Memory B cell (primary cell): ENCODE data around the gene ETV7.
"Not testable (repeated sequence)": the region's sequence is repeated elsewhere in the genome, so short reads cannot be mapped to it uniquely, and the experiment has no call there.

Experiments
- ATAC-seq: fragments of 150-1000 bp; cut with Tn5 transposase; 2 replicates; pipeline ENCODE4 v1.10.0; 2021; ENCODE audit warnings: low read depth, mild to moderate bottlenecking, moderate library complexity
- DNase-seq, 2 donors: peaks; one replicate each; pipeline ENCODE4 v3.0.0; 2022; ENCODE audit warnings: low spot score in 2 of 2
- H3K27ac Mint-ChIP-seq: one replicate; pipeline ENCODE4 v1.8.0; 2022; ENCODE audit warnings: mild to moderate bottlenecking, moderate library complexity, mixed read lengths
- H3K27me3 Mint-ChIP-seq: one replicate; pipeline ENCODE4 v1.8.0; 2022; ENCODE audit warnings: mixed read lengths
- H3K36me3 Mint-ChIP-seq: one replicate; pipeline ENCODE4 v1.8.0; 2022; ENCODE audit warnings: mild to moderate bottlenecking, mixed read lengths
- H3K4me1 Mint-ChIP-seq: one replicate; pipeline ENCODE4 v1.8.0; 2022; ENCODE audit warnings: mixed read lengths
- H3K4me3 Mint-ChIP-seq: one replicate; pipeline ENCODE4 v1.8.0; 2022; ENCODE audit warnings: mild to moderate bottlenecking, moderate library complexity, mixed read lengths
- H3K9me3 Mint-ChIP-seq: one replicate; pipeline ENCODE4 v1.8.0; 2022; ENCODE audit warnings: mixed read lengths

The ETV7 gene

DNA sequence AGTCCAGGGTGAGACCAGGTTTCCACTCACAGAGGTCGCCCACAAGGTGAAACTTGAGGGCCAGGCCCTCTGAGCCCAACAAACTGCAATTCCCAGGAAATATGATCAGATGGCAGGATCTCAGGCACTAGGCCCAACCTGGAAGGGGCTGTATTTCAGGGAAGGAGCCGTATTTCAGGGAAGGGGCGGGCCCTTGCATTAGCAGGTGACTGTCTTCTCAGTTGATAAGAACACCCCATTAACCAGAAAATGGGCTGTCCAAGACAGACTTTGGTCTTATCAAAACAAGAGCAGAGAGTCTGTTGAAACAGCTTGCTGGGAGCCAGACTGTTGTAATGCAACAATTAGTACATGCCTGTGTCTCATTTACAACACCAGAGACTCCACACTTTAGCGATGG is 39.8 kb downstream of the ETV7 start:
- H3K27ac Mint-ChIP-seq, result no peak overlapping the region
- H3K4me3 Mint-ChIP-seq, result no peak overlapping the region
- H3K4me1 Mint-ChIP-seq, result peaks cover 5% of the 10 kb centered on the region
- no peak for DNase-seq
- H3K27me3 Mint-ChIP-seq, result no peaks in the 10 kb centered on the region
- H3K9me3 Mint-ChIP-seq, result no peaks in the 10 kb centered on the region
- ATAC-seq, result no peak
- no peaks in the 10 kb centered on the region for H3K36me3 Mint-ChIP-seq

DNA sequence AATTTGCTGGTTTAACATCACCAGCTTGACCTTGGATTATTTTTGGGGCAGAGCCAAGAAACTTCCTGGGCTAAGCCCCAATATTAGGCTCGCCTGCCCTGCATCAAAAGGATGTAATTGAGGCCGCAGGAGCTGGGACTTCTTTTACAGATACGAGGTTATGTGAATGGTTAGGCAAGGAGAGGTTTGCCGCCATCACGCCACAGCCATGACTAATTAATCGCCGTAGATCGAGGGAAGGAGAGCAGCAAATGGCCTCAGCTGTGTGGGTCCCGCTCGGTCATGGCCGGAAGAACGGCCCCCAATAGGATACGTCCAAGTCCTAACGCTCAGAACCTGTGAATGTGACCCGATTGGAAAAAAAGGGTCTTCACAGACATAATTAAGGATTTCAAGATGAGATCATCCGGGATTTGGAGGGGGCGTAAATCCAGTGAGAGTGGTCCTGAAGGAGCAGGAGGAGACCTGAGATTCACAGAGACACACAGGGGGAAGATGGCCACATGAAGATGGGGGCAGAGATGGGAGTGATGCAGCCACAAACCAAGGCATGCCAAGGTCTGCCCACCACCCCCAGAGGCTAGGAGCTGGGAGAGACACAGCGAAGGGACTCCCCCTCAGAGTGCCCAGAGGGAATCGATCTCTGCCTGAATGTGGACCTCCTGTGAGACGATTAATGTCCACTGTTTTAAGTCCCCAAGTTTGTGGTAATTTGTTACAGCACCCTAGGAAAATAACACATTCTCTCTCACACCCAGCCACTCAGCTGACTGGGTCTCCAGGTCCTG is 40.8 kb downstream of the ETV7 start:
- Mint-ChIP-seq H3K27me3 (peaks cover 2% of the 10 kb centered on the region), H3K4me1 (peaks cover 5% of the 10 kb centered on the region), H3K9me3 (no peaks in the 10 kb centered on the region), H3K4me3 (no peak overlapping the region), H3K36me3 (no peaks in the 10 kb centered on the region), H3K27ac (no peak overlapping the region)
- no peak for DNase-seq
- ATAC-seq, result no peak

DNA sequence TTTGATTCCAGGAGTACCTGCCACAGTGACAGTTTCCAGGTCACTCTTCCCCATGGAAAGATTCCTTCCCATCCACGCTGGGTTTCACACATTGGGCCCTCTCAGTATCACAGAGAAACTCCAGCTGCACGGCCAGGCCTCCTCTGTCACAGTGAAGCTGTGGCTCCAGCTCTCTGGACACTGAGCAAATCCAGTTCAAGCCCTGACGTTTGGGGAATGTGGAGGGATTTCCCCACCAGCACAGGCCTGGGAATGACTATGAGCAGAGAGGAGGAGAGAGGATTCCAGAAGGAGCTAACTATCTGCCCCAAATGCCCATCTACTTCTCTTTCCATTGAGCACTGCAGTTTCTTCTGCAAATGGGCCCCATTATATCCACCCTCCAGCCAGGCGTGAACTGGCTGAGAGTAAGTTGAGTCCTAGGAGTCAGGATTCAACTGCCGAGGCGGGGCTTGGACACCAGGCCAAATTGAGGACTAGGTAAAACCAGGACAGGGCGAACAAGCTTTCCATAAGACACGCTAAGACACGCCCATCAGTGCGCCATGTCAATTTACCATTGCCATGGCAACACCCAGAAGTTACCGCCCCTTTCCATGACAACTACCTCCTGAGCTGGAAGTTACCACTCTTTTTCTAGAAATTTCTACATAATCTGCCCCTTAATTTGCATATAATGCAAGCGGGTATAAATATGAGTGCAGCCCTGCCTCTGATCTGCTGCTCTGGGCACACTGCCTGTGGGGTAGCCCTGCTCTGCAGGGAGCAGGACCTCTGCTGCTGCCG is 41.6 kb downstream of the ETV7 start:
- no peak overlapping the region for H3K4me3 Mint-ChIP-seq
- no peaks in the 10 kb centered on the region for H3K9me3 Mint-ChIP-seq
- DNase-seq, result no peak
- no peaks in the 10 kb centered on the region for H3K36me3 Mint-ChIP-seq
- H3K27ac Mint-ChIP-seq, result no peak overlapping the region
- no peak for ATAC-seq
- peaks cover 2% of the 10 kb centered on the region for H3K27me3 Mint-ChIP-seq
- H3K4me1 Mint-ChIP-seq, result peaks cover 6% of the 10 kb centered on the region

DNA sequence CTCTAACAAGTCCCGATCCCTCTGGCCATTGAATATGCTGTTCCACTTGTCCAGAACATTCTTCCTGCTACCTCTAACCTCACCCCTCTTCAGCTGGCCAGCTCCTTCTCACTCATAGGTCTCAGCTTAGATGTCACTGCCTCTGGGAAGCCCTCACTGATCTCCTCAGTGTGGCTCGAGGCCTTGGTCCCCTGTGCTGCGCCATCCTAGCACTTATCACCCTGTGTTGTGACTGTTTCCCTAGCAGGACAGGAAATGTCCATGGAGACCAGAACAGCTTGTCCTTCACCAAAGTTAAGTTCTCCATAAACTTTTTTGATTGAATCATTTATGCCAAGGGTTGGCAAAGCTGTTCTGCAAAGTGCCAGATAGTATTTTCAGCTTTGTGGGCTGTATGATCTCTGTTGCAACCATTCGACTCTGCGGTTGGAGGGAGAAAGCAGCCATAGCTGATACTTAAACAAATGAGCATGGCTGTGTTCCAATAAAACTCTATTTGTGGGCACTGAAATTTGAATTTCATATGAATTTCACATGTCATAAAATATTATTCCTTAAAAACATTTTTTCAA is 44.3 kb downstream of the ETV7 start:
- H3K36me3 Mint-ChIP-seq, result no peaks in the 10 kb centered on the region
- peaks cover 2% of the 10 kb centered on the region for H3K27me3 Mint-ChIP-seq
- ATAC-seq (no peak), DNase-seq (no peak)
- peaks cover 4% of the 10 kb centered on the region for H3K4me1 Mint-ChIP-seq
- H3K27ac Mint-ChIP-seq, result no peak overlapping the region
- no peak overlapping the region for H3K4me3 Mint-ChIP-seq
- H3K9me3 Mint-ChIP-seq, result no peaks in the 10 kb centered on the region

DNA sequence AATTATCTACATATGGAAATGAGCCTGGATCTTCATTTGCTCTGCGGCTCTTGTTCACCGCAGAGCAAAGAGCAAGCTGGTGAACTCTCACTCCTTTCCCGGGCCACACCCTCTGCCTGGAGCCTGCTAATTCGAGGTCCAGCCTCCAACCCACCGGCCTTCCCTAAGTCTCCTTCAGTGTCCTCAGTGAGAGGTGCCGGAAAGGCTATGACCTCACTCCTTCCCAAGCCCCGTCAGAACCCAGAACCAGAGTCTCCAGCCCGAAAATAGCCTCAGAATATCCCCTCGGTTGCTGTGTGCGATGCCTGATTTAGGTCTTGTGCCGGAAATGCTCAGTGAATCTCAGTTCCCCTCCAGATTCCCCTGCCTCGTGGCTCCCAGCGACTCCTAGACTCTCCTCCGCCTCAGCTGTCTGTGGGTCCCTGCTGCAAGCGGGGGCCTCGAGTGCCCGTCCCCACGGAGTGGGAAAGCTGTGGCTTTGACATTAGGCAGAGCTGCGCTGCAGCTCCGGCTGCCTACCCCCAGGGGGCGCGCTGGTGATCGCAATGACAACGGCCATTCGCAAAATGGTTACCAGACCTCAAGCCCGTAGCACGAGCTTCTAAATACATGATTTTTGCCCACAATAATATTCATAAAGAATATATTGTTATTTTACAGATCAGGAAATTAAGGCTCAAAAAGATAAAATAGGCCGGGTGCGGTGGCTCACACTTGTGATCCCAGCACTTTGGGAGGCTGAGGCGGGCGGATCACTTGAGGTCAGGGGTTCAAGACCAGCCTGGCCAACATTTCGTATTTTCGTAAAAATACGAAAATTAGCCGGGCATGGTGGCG is 46.6 kb downstream of the ETV7 start:
- ATAC-seq (peak; percentile 62), DNase-seq (peak; percentile 69 to 79)
- Mint-ChIP-seq H3K4me1 (peaks cover 9% of the 10 kb centered on the region), H3K27me3 (peaks cover 4% of the 10 kb centered on the region), H3K36me3 (no peaks in the 10 kb centered on the region), H3K27ac (peak overlapping the region; percentile 2), H3K9me3 (no peaks in the 10 kb centered on the region), H3K4me3 (peak overlapping the region; percentile 77)

DNA sequence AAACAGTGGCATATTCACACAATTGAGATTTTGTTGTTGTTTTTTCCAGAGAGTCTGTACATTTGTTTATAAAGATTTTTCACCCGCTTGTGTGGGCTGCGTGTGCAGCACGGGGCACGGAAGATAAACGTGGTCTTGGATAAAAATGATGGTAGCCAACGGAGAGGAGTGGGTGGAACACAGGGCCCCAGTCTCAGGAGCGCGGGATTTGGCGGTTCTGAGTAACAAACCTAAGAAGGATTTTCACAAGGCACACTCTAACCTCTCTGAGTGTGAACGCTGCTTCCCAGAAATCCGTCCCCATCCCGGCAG is 47.2 kb downstream of the ETV7 start:
- ATAC-seq (no peak), DNase-seq (no peak)
- H3K9me3 Mint-ChIP-seq, result no peaks in the 10 kb centered on the region
- H3K4me3 Mint-ChIP-seq, result no peak overlapping the region
- H3K27ac Mint-ChIP-seq, result no peak overlapping the region
- peaks cover 9% of the 10 kb centered on the region for H3K4me1 Mint-ChIP-seq
- peaks cover 8% of the 10 kb centered on the region for H3K27me3 Mint-ChIP-seq
- H3K36me3 Mint-ChIP-seq, result no peaks in the 10 kb centered on the region

DNA sequence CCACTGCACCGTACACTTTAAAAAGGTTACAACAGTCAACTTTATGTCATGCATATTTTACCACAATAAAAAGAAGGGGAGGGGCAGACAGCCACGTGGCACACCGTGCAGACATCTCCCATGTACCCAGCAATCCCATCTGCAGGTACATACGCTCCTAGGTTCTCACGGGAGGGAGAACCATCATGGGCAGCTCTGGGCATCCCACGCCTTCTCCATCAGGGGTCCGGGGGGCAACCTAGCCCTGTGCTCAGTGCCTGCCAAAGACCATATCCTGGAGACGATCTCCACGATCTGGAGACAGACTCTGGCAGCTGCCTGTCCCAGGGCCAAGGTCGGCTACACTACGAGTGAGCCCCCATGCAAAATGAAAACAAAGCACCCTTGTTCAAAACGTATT is 48.3 kb downstream of the ETV7 start:
- DNase-seq (no peak), ATAC-seq (no peak)
- Mint-ChIP-seq H3K9me3 (no peaks in the 10 kb centered on the region), H3K4me3 (no peak overlapping the region), H3K36me3 (no peaks in the 10 kb centered on the region), H3K4me1 (peaks cover 17% of the 10 kb centered on the region), H3K27me3 (peaks cover 17% of the 10 kb centered on the region), H3K27ac (no peak overlapping the region)

DNA sequence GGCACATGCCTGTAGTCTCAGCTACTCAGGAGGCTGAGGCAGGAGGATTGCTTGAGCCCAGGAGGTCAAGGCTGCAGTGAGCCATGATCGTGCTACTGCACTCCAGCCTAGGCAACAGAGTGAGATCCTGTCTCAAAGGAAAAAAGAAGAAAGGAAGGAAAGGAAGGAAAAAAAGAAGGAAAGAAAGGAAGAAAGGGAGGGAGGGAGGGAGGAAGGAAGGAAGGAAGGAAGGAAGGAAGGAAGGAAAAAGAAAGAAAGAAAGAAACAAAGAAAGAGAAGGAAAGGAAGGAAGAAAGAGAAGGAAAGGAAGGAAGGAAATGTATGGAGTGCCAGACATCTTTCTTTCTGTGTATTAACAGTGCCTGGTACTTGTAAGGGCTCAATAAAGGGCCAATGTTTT is 49.2 kb downstream of the ETV7 start:
- H3K36me3 Mint-ChIP-seq, H3K4me3 Mint-ChIP-seq, DNase-seq, H3K9me3 Mint-ChIP-seq, ATAC-seq, H3K27ac Mint-ChIP-seq: not testable (repeated sequence)
- peaks cover 17% of the 10 kb centered on the region for H3K4me1 Mint-ChIP-seq
- H3K27me3 Mint-ChIP-seq, result peaks cover 17% of the 10 kb centered on the region

DNA sequence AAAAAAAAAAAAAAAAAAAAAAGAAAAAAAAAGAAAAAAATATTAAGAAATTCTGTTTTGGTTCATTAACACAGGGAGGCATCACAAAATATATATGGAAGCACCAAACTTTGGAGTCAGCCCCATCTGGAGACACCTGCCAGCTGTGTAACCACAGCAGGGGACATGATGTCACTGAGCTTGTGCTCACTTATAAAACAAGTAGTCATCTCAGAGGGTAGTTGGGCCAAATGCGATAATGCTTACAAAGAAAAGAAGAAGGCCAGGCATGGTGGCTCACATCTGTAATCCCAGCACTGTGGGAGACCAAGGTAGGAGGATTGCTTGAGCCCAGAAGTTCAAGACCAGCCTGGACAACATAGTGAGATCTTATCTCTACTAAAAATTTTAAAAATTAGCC is 49.7 kb downstream of the ETV7 start:
- Mint-ChIP-seq H3K27me3 (peaks cover 17% of the 10 kb centered on the region), H3K4me3 (no peak overlapping the region), H3K4me1 (peaks cover 17% of the 10 kb centered on the region), H3K36me3 (no peaks in the 10 kb centered on the region), H3K9me3 (no peaks in the 10 kb centered on the region), H3K27ac (no peak overlapping the region)
- ATAC-seq, result no peak
- no peak for DNase-seq

DNA sequence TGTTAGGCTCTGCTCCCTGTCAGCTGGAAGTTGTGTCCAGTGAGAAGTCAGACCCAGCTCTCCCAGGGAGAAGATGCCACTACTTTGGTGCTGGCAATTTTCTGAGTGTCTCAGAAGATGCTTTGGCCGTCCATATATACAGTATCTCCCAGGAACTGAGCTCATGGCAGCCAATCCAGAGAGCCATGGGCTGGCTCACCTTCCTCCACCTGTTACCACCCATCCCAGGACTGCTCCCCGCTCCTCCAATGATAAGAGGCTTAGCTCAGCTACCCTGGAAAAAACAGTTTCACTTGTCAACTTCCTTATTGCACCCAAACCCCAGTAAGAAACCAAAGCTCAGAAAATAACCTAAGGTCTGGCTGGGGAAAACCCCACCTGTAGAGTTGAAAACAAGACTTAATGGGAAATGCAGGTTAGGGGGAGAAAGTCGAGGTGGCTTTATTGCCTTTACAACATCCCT is 50.7 kb downstream of the ETV7 start, which contains the start of gene BNIP5:
TSS of gene BNIP5 (minus strand) at position 110 of the 463 bp plus-strand sequence. CDS start 6,198 bp downstream, outside the sequence.
- no peaks in the 10 kb centered on the region for H3K36me3 Mint-ChIP-seq
- H3K4me1 Mint-ChIP-seq, result peaks cover 17% of the 10 kb centered on the region
- H3K4me3 Mint-ChIP-seq, result peak within 1 kb of the TSS; percentile 37
- peak within 1 kb of the TSS; percentile 62 for H3K27ac Mint-ChIP-seq
- ATAC-seq (peak; percentile 81), DNase-seq (peak in 1 of 2 donors; percentile 33)
- H3K9me3 Mint-ChIP-seq, result no peaks in the 10 kb centered on the region
- peaks cover 18% of the 10 kb centered on the region for H3K27me3 Mint-ChIP-seq

DNA sequence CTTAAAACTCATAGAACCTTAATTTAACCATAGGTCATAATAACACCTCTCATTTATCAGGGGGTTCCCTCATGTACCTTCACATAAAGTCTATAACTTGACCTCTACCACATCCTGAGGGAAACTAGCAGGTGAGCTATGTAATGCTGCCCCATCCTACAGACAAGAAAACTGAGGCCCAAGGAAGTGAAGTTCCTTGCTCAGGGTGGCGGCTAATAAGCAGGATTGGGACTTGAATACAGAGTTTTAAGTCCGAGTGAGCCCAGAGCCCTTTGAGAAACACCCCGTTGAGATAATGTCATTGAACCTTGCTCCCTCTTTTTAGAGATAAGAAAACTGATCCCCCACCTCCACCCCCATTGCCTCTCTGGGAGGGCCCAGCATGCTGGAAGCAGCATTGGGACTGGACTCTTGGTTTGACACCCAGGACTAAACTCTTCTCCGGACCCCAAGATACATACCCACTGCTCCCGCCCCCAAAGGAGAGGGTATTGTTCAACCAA is 51.2 kb downstream of the ETV7 start:
- ATAC-seq, result no peak
- Mint-ChIP-seq H3K4me1 (peaks cover 17% of the 10 kb centered on the region), H3K4me3 (no peak overlapping the region), H3K36me3 (no peaks in the 10 kb centered on the region), H3K9me3 (no peaks in the 10 kb centered on the region), H3K27me3 (peaks cover 18% of the 10 kb centered on the region), H3K27ac (no peak overlapping the region)
- no peak for DNase-seq

DNA sequence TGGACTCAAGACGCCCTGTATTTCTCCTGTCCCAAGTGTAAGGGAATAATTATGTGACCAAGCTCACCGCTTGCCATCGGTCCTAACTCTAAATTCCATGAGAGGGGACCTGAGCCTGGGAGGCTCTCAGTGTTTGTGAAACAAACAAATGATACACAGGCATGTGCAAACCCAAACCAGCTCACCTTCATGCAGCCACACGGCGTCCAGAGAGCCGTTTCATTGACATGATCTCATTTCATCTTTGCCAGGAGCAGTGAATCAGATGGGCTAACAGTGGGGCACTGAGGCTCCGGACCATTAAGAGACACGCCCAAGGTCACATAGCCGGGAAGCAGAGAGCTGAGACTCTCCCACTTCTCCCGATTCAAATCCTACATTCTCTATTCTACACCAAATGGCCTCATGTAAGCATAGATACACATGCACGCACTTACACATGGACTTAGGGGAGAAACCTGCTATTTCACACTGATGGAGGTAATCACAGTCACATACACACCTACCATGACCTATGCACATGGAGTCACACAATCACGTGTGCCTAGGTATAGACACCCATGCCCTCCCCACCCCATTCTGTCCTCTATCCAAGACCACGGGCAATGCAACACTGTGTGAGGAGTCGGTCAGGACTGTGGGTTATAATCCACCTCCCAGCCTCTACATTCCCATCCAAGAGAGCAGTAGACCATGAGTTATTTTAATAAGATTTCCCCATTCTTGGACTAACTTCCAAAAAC is 51.8 kb downstream of the ETV7 start:
- Mint-ChIP-seq H3K4me3 (no peak overlapping the region), H3K27me3 (peaks cover 18% of the 10 kb centered on the region), H3K4me1 (peaks cover 14% of the 10 kb centered on the region), H3K9me3 (no peaks in the 10 kb centered on the region), H3K27ac (peak overlapping the region; percentile 8), H3K36me3 (no peaks in the 10 kb centered on the region)
- no peak for ATAC-seq
- DNase-seq, result no peak

DNA sequence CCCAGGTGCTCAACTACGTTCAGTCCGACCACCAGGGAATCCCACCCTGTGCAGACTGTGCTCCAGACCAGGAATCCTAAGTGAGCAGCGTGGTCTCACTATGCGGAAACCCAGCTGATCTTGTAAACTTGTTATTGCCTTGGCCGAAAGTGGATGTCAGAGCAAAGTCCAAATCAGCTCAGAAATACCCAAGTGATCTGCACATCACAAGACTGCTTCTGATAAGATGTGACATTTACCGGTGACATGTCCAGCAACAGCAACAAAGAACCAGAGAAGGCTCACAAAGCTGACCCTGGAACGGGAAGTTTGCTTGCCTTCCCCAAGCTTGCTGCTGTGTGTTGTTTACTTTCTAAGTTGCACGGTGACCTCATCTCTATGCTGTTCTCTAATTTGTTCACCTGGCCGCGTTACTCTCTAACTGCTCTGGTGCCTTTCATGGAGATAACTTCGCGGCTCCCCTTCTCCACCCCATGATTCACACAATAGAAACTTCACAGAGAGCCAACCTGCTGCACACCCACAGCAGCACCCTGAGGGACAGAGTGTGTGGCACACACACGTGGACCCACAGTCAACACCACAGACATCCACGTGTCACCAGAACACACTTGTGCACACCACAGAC is 52.5 kb downstream of the ETV7 start:
- Mint-ChIP-seq H3K36me3 (no peaks in the 10 kb centered on the region), H3K4me3 (no peak overlapping the region), H3K9me3 (no peaks in the 10 kb centered on the region), H3K4me1 (peaks cover 13% of the 10 kb centered on the region), H3K27me3 (peaks cover 18% of the 10 kb centered on the region), H3K27ac (peak overlapping the region; percentile 8)
- DNase-seq (no peak), ATAC-seq (peak; percentile 30)
